ENCODE results near the gene DEK. TPM values are rescaled to one million over a fixed set of nuclear protein-coding genes. Genes with fewer than 3 reads are reported as not detected.
A peak's percentile ranks its signal among the peaks of the same experiment; 100 is the strongest.

The DEK gene
- total and polyA plus RNA-seq, 2 of the 13 experiments (the other 11 are each of a cell fraction or from before 2014, with no cell fraction given) = 53.2 to 276 TPM

DNA sequence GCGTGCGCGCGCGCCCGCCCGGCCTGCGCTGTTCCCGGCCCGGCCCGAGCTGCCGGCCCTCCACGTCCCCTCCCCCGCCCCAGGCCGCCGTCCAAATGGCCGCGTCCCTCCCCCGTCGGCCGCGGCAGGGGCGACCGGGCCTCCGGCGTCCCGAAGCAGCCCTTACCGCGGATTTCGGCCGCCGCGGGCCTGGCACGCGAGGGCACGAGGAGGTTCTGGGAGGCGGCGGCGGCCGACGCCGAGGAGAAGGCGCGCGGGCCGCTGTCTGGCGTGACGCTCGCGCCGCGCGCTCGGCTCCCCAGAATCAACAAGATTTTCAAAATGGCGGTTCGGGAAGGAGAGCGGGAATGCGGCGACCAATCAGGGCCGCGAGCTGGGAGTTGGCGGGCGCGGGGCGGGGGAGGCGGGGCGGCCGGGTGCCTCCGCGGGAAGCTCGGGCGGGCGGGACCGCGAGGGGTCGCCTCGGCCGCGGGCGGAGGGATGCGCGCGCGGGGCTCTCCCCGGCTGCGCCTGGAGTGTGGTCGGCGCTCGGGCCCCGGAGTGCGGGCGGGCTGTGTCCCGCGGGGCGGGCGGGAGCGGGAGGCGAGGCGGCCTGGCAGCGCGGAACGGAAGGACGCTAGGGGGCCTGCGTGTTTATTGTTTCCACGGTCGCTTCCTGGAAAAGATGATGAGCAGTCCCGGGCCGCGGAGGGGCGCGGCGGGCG is at the start of gene DEK (continued):
- TF ChIP-seq ZNF225 (CRISPR knock-in tag; IDR thresholded peaks at IDR 0.05) (no peak), RBM22 (optimal IDR thresholded peaks at IDR 0.05; ENCODE audit: low read length) (no peak), STAT5B (CRISPR knock-in tag; IDR thresholded peaks at IDR 0.05) (no peak), GPN1 (CRISPR knock-in tag; IDR thresholded peaks at IDR 0.05; ENCODE audit: borderline replicate concordance) (no peak), ZBTB7A (CRISPR knock-in tag; IDR thresholded peaks at IDR 0.05) (0 out of 2 replicates have a peak, but pooled peaks have one; percentile 37), SOX6 (IDR thresholded peaks at IDR 0.05) (no peak), SOX6 (CRISPR knock-in tag; IDR thresholded peaks at IDR 0.05) (peak; percentile 71), STAG1 (CRISPR knock-in tag; IDR thresholded peaks at IDR 0.05) (peak; percentile 52), KMT2B (CRISPR knock-in tag; IDR thresholded peaks at IDR 0.05) (no peak), ZNF792 (CRISPR knock-in tag; IDR thresholded peaks at IDR 0.05) (no peak), ZNF547 (CRISPR knock-in tag; IDR thresholded peaks at IDR 0.05) (peak; percentile 81), ZNF329 (CRISPR knock-in tag; IDR thresholded peaks at IDR 0.05; ENCODE audit: low read depth) (peak; percentile 57; the same call in 1 of the 2 replicates), ZNF331 (CRISPR knock-in tag; IDR thresholded peaks at IDR 0.05) (peak; percentile 61), ZNF678 (CRISPR knock-in tag; IDR thresholded peaks at IDR 0.05) (peak; percentile 35; the same call in 1 of the 2 replicates), ZNF839 (CRISPR knock-in tag; IDR thresholded peaks at IDR 0.05; ENCODE audit: borderline replicate concordance) (no peak), MAZ (IDR thresholded peaks at IDR 0.05; ENCODE audit: borderline replicate concordance, low read depth, low read length) (no peak; the same call in 1 of the 2 replicates), MAZ (CRISPR knock-in tag; IDR thresholded peaks at IDR 0.05; ENCODE audit: low read depth) (peak; percentile 84)
- TF ChIP-seq, protein P1, sequence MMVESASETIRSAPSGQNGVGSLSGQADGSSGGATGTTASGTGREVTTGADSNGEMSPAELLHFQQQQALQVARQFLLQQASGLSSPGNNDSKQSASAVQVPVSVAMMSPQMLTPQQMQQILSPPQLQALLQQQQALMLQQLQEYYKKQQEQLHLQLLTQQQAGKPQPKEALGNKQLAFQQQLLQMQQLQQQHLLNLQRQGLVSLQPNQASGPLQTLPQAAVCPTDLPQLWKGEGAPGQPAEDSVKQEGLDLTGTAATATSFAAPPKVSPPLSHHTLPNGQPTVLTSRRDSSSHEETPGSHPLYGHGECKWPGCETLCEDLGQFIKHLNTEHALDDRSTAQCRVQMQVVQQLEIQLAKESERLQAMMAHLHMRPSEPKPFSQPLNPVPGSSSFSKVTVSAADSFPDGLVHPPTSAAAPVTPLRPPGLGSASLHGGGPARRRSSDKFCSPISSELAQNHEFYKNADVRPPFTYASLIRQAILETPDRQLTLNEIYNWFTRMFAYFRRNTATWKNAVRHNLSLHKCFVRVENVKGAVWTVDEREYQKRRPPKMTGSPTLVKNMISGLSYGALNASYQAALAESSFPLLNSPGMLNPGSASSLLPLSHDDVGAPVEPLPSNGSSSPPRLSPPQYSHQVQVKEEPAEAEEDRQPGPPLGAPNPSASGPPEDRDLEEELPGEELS (CRISPR knock-in tag; IDR thresholded peaks at IDR 0.05) = peak; percentile 33; the same call in 1 of the 2 replicates
- TF ChIP-seq, protein P2, sequence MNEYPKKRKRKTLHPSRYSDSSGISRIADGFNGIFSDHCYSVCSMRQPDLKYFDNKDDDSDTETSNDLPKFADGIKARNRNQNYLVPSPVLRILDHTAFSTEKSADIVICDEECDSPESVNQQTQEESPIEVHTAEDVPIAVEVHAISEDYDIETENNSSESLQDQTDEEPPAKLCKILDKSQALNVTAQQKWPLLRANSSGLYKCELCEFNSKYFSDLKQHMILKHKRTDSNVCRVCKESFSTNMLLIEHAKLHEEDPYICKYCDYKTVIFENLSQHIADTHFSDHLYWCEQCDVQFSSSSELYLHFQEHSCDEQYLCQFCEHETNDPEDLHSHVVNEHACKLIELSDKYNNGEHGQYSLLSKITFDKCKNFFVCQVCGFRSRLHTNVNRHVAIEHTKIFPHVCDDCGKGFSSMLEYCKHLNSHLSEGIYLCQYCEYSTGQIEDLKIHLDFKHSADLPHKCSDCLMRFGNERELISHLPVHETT (CRISPR knock-in tag; conservative IDR thresholded peaks at IDR 0.05) = peak; percentile 59
- TF ChIP-seq, protein P3, sequence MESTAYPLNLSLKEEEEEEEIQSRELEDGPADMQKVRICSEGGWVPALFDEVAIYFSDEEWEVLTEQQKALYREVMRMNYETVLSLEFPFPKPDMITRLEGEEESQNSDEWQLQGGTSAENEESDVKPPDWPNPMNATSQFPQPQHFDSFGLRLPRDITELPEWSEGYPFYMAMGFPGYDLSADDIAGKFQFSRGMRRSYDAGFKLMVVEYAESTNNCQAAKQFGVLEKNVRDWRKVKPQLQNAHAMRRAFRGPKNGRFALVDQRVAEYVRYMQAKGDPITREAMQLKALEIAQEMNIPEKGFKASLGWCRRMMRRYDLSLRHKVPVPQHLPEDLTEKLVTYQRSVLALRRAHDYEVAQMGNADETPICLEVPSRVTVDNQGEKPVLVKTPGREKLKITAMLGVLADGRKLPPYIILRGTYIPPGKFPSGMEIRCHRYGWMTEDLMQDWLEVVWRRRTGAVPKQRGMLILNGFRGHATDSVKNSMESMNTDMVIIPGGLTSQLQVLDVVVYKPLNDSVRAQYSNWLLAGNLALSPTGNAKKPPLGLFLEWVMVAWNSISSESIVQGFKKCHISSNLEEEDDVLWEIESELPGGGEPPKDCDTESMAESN (CRISPR knock-in tag; conservative IDR thresholded peaks at IDR 0.05) = peak; percentile 88
- TF ChIP-seq, protein P4, sequence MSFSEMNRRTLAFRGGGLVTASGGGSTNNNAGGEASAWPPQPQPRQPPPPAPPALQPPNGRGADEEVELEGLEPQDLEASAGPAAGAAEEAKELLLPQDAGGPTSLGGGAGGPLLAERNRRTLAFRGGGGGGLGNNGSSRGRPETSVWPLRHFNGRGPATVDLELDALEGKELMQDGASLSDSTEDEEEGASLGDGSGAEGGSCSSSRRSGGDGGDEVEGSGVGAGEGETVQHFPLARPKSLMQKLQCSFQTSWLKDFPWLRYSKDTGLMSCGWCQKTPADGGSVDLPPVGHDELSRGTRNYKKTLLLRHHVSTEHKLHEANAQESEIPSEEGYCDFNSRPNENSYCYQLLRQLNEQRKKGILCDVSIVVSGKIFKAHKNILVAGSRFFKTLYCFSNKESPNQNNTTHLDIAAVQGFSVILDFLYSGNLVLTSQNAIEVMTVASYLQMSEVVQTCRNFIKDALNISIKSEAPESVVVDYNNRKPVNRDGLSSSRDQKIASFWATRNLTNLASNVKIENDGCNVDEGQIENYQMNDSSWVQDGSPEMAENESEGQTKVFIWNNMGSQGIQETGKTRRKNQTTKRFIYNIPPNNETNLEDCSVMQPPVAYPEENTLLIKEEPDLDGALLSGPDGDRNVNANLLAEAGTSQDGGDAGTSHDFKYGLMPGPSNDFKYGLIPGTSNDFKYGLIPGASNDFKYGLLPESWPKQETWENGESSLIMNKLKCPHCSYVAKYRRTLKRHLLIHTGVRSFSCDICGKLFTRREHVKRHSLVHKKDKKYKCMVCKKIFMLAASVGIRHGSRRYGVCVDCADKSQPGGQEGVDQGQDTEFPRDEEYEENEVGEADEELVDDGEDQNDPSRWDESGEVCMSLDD (CRISPR knock-in tag; IDR thresholded peaks at IDR 0.05; ENCODE audit: borderline replicate concordance) = no peak; the same call in 1 of the 2 replicates
- TF ChIP-seq, protein P5, sequence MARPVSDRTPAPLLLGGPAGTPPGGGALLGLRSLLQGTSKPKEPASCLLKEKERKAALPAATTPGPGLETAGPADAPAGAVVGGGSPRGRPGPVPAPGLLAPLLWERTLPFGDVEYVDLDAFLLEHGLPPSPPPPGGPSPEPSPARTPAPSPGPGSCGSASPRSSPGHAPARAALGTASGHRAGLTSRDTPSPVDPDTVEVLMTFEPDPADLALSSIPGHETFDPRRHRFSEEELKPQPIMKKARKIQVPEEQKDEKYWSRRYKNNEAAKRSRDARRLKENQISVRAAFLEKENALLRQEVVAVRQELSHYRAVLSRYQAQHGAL (CRISPR knock-in tag; IDR thresholded peaks at IDR 0.05; ENCODE audit: not compliant biosample characterization) = no peak
